ENCODE results near the gene DCLRE1A. TPM values are rescaled to one million over a fixed set of nuclear protein-coding genes. Genes with fewer than 3 reads are reported as not detected.

DCLRE1A gene
- total RNA-seq, 6 donors from 2014 or later = 4.0 to 12.4 (median 6.0) TPM

DNA sequence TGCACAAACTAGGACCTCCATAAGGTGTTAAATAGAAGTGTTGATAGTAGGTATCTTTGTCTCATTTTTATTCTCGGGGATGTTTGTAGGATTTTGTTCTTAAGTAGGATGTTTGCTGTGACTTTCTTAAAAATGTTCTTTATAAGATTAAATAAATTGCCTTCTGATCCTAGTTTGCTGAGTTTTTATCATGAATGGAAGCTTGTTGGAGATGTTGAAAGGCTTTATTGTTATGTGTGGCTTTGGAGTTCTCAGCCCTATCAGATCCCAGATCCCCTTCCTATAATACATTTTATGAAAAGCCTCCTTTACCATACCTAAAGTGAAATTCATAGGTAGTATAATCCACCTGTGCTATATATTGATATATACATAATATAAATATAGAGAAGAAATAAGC lies 40.7 kb upstream of the DCLRE1A start:
- 83 to 93% methylated on average over 1 of the region's 1 CpG for WGBS, 2 donors
- H3K27ac ChIP-seq = no peak overlapping the region
- H3K9me3 ChIP-seq = no peaks in the 10 kb centered on the region
- DNase-seq (no peak), ATAC-seq (ENCODE audit: low FRiP score in 2 of 2) (no peak)
- no peak overlapping the region for H3K4me3 ChIP-seq
- H3K4me1 ChIP-seq = no peaks in the 10 kb centered on the region
- H3K27me3 ChIP-seq = no peaks in the 10 kb centered on the region
- peaks cover 0 to 26% (median 6%) of the 10 kb centered on the region in 4 donors for H3K36me3 ChIP-seq
- TF ChIP-seq POLR2A (IDR thresholded peaks at IDR 0.05) (no peak), EP300 (IDR thresholded peaks at IDR 0.05) (no peak), POLR2AphosphoS5 (IDR thresholded peaks at IDR 0.05) (no peak)
- TF ChIP-seq, protein P1, sequence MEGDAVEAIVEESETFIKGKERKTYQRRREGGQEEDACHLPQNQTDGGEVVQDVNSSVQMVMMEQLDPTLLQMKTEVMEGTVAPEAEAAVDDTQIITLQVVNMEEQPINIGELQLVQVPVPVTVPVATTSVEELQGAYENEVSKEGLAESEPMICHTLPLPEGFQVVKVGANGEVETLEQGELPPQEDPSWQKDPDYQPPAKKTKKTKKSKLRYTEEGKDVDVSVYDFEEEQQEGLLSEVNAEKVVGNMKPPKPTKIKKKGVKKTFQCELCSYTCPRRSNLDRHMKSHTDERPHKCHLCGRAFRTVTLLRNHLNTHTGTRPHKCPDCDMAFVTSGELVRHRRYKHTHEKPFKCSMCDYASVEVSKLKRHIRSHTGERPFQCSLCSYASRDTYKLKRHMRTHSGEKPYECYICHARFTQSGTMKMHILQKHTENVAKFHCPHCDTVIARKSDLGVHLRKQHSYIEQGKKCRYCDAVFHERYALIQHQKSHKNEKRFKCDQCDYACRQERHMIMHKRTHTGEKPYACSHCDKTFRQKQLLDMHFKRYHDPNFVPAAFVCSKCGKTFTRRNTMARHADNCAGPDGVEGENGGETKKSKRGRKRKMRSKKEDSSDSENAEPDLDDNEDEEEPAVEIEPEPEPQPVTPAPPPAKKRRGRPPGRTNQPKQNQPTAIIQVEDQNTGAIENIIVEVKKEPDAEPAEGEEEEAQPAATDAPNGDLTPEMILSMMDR (IDR thresholded peaks at IDR 0.05) = no peak

DNA sequence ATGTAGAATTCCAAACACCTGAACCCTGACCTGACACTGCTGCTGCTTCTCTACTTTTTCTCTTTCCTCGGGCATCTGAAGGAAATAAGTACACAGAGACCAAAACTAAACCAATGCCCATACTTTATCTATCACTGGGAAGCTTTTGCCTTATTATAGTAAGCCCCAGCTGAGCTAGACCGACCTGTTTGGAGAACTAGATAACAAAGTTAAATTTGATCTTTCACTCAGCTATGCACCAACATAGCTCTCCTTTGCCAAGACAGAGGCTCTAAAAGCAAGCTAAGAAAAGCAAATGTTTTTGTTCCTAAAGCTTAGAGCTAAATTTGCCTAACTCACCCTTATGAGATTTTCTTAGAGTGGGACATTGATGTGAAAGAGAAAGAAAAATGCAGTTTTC lies 39.7 kb upstream of the DCLRE1A start:
- peaks cover 0 to 17% (median 5%) of the 10 kb centered on the region in 4 donors for H3K36me3 ChIP-seq
- no peak overlapping the region for H3K27ac ChIP-seq
- DNase-seq (no peak), ATAC-seq (ENCODE audit: low FRiP score in 2 of 2) (no peak)
- no peaks in the 10 kb centered on the region for H3K27me3 ChIP-seq
- 71 to 80% methylated on average over 2 of the region's 2 CpGs for WGBS, 2 donors
- H3K9me3 ChIP-seq = no peaks in the 10 kb centered on the region
- no peak overlapping the region for H3K4me3 ChIP-seq
- TF ChIP-seq EP300 (IDR thresholded peaks at IDR 0.05) (no peak), POLR2A (IDR thresholded peaks at IDR 0.05) (no peak), POLR2AphosphoS5 (IDR thresholded peaks at IDR 0.05) (no peak)
- TF ChIP-seq, protein P1 (IDR thresholded peaks at IDR 0.05) = no peak
- no peaks in the 10 kb centered on the region for H3K4me1 ChIP-seq

DNA sequence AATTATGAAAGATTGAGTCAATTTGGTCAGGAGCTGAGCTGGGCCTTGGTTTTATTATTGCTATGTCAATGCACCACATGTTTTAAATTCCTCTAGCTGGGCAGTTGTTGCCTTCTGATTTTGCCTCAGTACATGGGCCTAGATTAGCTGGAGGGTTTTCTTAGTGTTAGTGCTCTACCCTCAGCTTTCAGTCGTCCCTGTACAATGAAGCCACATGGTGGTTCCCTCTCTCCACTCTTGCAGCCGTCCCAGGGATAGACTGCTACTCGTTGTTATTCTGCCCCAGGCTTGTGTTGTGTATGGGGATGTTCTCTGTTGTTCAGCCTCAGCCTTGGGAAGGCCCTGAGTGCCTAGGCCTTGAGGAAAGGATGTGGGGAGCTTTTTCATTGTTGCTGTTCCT lies 37.6 kb upstream of the DCLRE1A start:
- 65 to 78% methylated on average over 3 of the region's 3 CpGs for whole genome bisulfite sequencing, 2 donors
- Histone ChIP-seq H3K27me3 (no peaks in the 10 kb centered on the region), H3K9me3 (no peaks in the 10 kb centered on the region), H3K4me1 (no peaks in the 10 kb centered on the region), H3K36me3 (peaks cover 0 to 20% (median 2%) of the 10 kb centered on the region in 4 donors), H3K4me3 (no peak overlapping the region), H3K27ac (peak overlapping the region in 2 of 4 donors; percentile 19 to 35)
- DNase-seq (no peak), ATAC-seq (ENCODE audit: low FRiP score in 2 of 2) (no peak)
- TF ChIP-seq EP300 (IDR thresholded peaks at IDR 0.05) = no peak
- TF ChIP-seq POLR2AphosphoS5 (IDR thresholded peaks at IDR 0.05) = no peak
- TF ChIP-seq POLR2A (IDR thresholded peaks at IDR 0.05) = no peak
- TF ChIP-seq, protein P1 (IDR thresholded peaks at IDR 0.05) = no peak

DNA sequence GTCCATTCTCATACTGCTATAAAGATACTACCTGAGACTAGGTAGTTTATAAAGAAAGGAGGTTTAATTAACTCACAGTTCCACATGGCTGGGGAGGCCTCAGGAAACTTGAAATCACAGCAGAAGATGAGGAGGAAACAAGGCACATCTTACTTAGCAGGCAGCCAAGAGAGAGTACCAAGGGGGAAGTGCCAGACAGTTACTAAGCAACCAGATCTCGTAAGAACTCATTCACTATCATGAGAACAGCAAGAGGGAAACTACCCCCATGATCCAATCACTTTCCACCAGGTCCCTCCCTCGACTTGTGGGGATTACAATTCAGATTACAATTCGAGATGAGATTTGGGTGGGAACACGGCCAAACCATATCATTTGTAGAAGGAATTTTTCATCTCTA lies 36.9 kb upstream of the DCLRE1A start:
- Histone ChIP-seq H3K4me1 (no peaks in the 10 kb centered on the region), H3K27me3 (no peaks in the 10 kb centered on the region), H3K9me3 (no peaks in the 10 kb centered on the region), H3K27ac (no peak overlapping the region), H3K4me3 (no peak overlapping the region), H3K36me3 (peaks cover 0 to 27% (median 3%) of the 10 kb centered on the region in 4 donors)
- no peak for DNase-seq
- no peak for ATAC-seq (ENCODE audit: low FRiP score in 2 of 2)
- TF ChIP-seq EP300 (IDR thresholded peaks at IDR 0.05) = no peak
- no peak for TF ChIP-seq POLR2AphosphoS5 (IDR thresholded peaks at IDR 0.05)
- TF ChIP-seq, protein P1 (IDR thresholded peaks at IDR 0.05) = no peak
- no peak for TF ChIP-seq POLR2A (IDR thresholded peaks at IDR 0.05)
- 68 to 81% methylated on average over 4 of the region's 4 CpGs for WGBS, 2 donors

DNA sequence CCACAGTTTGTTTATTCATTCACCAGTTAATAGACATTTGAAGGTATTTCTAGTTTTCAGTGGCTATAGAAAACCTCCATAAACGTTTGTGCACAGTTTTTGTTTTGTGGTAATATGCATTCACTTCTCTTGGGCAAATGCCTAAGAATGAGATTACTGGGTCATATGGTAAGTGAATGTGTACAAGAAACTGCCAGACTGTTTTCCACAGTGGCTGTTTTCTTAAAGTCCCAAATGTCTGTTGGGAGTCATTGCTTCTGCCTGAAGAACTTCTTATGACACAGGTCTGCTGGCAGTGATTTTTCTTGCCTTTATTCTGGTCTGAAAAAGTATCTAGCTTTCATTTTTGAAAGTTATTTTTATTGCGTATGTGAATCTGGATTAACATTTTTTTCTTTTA lies 36.0 kb upstream of the DCLRE1A start:
- no peaks in the 10 kb centered on the region for H3K27me3 ChIP-seq
- H3K4me3 ChIP-seq = no peak overlapping the region
- TF ChIP-seq POLR2AphosphoS5 (IDR thresholded peaks at IDR 0.05) (no peak), EP300 (IDR thresholded peaks at IDR 0.05) (no peak), POLR2A (IDR thresholded peaks at IDR 0.05) (no peak)
- TF ChIP-seq, protein P1 (IDR thresholded peaks at IDR 0.05) = no peak
- WGBS, 2 donors = 83% methylated on average over 2 of the region's 2 CpGs
- no peaks in the 10 kb centered on the region for H3K4me1 ChIP-seq
- peaks cover 0 to 33% (median 4%) of the 10 kb centered on the region in 4 donors for H3K36me3 ChIP-seq
- H3K27ac ChIP-seq = no peak overlapping the region
- DNase-seq (no peak), ATAC-seq (ENCODE audit: low FRiP score in 2 of 2) (no peak)
- H3K9me3 ChIP-seq = no peaks in the 10 kb centered on the region

All from upper lobe of left lung (tissue), 6 donors.